Panc1 (cell line): ENCODE data around the gene KRTAP15-1. TPM values are rescaled to one million over a fixed set of nuclear protein-coding genes. Genes with fewer than 3 reads are reported as not detected.

ENCODE experiments used
- ATAC-seq: fragments of 200-7000 bp; cut with Tn5 transposase; 2 replicates; pipeline ENCODE4 v1.9.1; 2020; ENCODE audit warnings: mild to moderate bottlenecking, moderate library complexity
- BruUV-seq: library from RNA; stranded (reverse); fragments of 400-500 nt; replicated peaks from 2 replicates; lab custom pipeline; 2021; lab: Mats Ljungman, UMichigan
- CTCF ChIA-PET: fragments of 300-600 bp; sonication (Branson Sonifier 250); formaldehyde crosslinking; loops from one replicate; lab custom pipeline; 2022; ENCODE audit warnings: antibody characterized with exemption; lab: Charles Lee
- POLR2A ChIA-PET: fragments of 300-600 bp; sonication (Branson Sonifier 250); formaldehyde crosslinking; loops from one replicate; lab custom pipeline; 2022; ENCODE audit warnings: antibody characterized with exemption; lab: Charles Lee
- DNase-seq: peaks from one replicate; pipeline ENCODE4 v3.0.0-alpha.2; 2010; ENCODE audit warnings: low read depth, low spot score
- H3K27ac ChIP-seq: 2 replicates; pipeline ENCODE4 v1.5.1; 2011; ENCODE audit warnings: mild to moderate bottlenecking, low read length, inconsistent platforms
- H3K27me3 ChIP-seq: fragments of 200-500 bp; sonication (Bioruptor generic); 2 replicates; pipeline ENCODE4 v1.6.0; 2014; ENCODE audit warnings: low read length, inconsistent platforms; ENCODE audit not compliant: control insufficient read depth, insufficient read depth
- H3K36me3 ChIP-seq: fragments of 200-500 bp; sonication (Bioruptor generic); 2 replicates; pipeline ENCODE4 v1.5.1; 2014; ENCODE audit warnings: inconsistent platforms, mild to moderate bottlenecking, low read length, moderate library complexity; ENCODE audit not compliant: control insufficient read depth, insufficient read depth
- H3K4me1 ChIP-seq: 2 replicates; pipeline ENCODE4 v1.5.1; 2011; ENCODE audit warnings: inconsistent platforms, mild to moderate bottlenecking, low read length, moderate library complexity; ENCODE audit not compliant: control insufficient read depth, insufficient read depth
- H3K4me3 ChIP-seq, 2 experiments: 2 replicates each; pipeline ENCODE4 v1.5.1; 2011 to 2012; ENCODE audit warnings: low read depth in 2 of 2, low read length in 2 of 2, mild to moderate bottlenecking in 2 of 2, inconsistent platforms in 1 of 2, moderate library complexity in 1 of 2
- H3K9me3 ChIP-seq: fragments of 200-500 bp; sonication (Bioruptor generic); 2 replicates; pipeline ENCODE4 v1.5.1; 2014; ENCODE audit warnings: low read depth, mild to moderate bottlenecking, inconsistent platforms, low read length, moderate library complexity; ENCODE audit not compliant: control insufficient read depth, insufficient read depth
- POLR2AphosphoS5 ChIP-seq: IDR thresholded peaks from 2 replicates; pipeline ENCODE4 v1.6.1; 2012; ENCODE audit warnings: mild to moderate bottlenecking, low read depth, low read length, moderate library complexity
- SIN3A ChIP-seq: IDR thresholded peaks from 2 replicates; pipeline ENCODE4 v1.6.1; 2012; ENCODE audit warnings: low read depth, mild to moderate bottlenecking, low read length, moderate library complexity, borderline replicate concordance; ENCODE audit not compliant: insufficient read depth
- TCF7L2 ChIP-seq: IDR thresholded peaks from 2 replicates; pipeline ENCODE4 v1.6.1; 2011; ENCODE audit warnings: mild to moderate bottlenecking, low read depth, low read length, inconsistent platforms
- in situ Hi-C: cut with HindIII; loops from 2 replicates; pipeline ENCODE4 v1.10.0; 2016; ENCODE audit warnings: low sequenced_read_pairs, low pct_unique_long_range_greater_than_20kb
- intact Hi-C: fragments of 100-400 bp; cut with micrococcal nuclease; formaldehyde crosslinking; loops from one replicate; pipeline ENCODE4 v1.10.0; 2022; ENCODE audit not compliant: unreplicated experiment
- total RNA-seq: library from RNA; stranded (reverse); gene quantifications from one replicate; pipeline ENCODE4 v1.2.1, GENCODE V29; 2021; ENCODE audit not compliant: unreplicated experiment
- TF ChIP-seq, protein P1 (sequence below): fragments of 450-650 bp; IDR thresholded peaks from 2 replicates; pipeline ENCODE4 v1.5.1; 2017; ENCODE audit warnings: mild to moderate bottlenecking
- TF ChIP-seq, protein P2 (sequence below), 2 experiments: IDR thresholded peaks; 2 replicates each; pipeline ENCODE4 v1.6.1; 2011 to 2012; ENCODE audit warnings: low read depth in 2 of 2, control low read depth in 1 of 2, low read length in 1 of 2, mild to moderate bottlenecking in 1 of 2, moderate library complexity in 1 of 2; ENCODE audit not compliant: insufficient read depth in 1 of 2

Gene KRTAP15-1
- total RNA-seq, 1 experiment from 2014 or later, result not detected

DNA sequence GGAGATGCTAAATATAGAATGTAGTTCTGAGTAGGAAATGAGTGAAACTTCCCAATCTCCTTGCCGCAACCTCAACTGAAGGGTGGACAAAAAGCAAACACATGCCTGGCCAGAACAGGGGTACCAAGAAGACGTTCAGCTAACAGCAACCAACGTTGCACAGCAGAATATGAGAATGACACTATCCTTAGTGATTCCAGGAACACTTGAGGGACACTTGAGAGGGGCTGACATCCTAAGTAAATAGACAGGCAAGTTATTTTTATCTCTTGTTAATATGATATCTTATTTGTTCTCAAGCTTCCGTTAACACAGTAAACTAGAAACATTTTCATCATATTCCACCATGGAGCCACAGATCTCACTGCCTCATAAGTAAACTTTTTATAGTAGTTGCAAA is 39.2 kb downstream of the KRTAP15-1 start:
- DNase-seq, result no peak
- Histone ChIP-seq H3K9me3 (no peaks in the 10 kb centered on the region), H3K4me3 (no peak overlapping the region), H3K27ac (no peak overlapping the region), H3K4me1 (no peaks in the 10 kb centered on the region), H3K27me3 (no peaks in the 10 kb centered on the region), H3K36me3 (no peaks in the 10 kb centered on the region)
- no peak for TF ChIP-seq POLR2AphosphoS5
- TF ChIP-seq SIN3A, result no peak
- TF ChIP-seq, protein P1, sequence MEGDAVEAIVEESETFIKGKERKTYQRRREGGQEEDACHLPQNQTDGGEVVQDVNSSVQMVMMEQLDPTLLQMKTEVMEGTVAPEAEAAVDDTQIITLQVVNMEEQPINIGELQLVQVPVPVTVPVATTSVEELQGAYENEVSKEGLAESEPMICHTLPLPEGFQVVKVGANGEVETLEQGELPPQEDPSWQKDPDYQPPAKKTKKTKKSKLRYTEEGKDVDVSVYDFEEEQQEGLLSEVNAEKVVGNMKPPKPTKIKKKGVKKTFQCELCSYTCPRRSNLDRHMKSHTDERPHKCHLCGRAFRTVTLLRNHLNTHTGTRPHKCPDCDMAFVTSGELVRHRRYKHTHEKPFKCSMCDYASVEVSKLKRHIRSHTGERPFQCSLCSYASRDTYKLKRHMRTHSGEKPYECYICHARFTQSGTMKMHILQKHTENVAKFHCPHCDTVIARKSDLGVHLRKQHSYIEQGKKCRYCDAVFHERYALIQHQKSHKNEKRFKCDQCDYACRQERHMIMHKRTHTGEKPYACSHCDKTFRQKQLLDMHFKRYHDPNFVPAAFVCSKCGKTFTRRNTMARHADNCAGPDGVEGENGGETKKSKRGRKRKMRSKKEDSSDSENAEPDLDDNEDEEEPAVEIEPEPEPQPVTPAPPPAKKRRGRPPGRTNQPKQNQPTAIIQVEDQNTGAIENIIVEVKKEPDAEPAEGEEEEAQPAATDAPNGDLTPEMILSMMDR, result no peak
- TF ChIP-seq, protein P2, sequence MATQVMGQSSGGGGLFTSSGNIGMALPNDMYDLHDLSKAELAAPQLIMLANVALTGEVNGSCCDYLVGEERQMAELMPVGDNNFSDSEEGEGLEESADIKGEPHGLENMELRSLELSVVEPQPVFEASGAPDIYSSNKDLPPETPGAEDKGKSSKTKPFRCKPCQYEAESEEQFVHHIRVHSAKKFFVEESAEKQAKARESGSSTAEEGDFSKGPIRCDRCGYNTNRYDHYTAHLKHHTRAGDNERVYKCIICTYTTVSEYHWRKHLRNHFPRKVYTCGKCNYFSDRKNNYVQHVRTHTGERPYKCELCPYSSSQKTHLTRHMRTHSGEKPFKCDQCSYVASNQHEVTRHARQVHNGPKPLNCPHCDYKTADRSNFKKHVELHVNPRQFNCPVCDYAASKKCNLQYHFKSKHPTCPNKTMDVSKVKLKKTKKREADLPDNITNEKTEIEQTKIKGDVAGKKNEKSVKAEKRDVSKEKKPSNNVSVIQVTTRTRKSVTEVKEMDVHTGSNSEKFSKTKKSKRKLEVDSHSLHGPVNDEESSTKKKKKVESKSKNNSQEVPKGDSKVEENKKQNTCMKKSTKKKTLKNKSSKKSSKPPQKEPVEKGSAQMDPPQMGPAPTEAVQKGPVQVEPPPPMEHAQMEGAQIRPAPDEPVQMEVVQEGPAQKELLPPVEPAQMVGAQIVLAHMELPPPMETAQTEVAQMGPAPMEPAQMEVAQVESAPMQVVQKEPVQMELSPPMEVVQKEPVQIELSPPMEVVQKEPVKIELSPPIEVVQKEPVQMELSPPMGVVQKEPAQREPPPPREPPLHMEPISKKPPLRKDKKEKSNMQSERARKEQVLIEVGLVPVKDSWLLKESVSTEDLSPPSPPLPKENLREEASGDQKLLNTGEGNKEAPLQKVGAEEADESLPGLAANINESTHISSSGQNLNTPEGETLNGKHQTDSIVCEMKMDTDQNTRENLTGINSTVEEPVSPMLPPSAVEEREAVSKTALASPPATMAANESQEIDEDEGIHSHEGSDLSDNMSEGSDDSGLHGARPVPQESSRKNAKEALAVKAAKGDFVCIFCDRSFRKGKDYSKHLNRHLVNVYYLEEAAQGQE (IDR thresholded peaks at IDR 0.05; ENCODE audit: insufficient read depth in 1 of 2, low read depth in 2 of 2, low read length in 1 of 2), result no peak
- TF ChIP-seq TCF7L2, result no peak
- intact Hi-C loops (no loop called here), in situ Hi-C loops (no loop called here)
- no peak for ATAC-seq
- CTCF ChIA-PET, result no interaction called here
- POLR2A ChIA-PET, result no interaction called here
- BruUV-seq, result no TSS peak

DNA sequence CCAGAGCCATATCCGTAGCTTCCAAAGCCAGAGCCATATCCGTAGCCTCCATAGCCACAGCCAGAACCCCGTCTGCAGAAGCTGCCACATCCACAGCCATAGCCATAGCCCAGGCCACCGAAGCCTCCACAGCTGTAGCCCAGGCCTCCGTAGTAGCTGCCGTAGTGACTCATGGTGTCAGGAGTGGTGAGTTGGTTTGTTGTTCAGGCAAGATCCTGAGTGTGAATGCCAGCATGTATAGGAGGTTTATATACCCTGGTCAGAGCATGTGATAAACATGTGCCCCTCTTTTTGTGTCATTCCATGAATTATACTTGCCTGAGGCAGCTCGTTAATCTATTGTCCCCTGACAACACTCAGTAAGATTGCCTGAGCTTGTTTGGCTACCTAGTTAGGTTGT is 40.1 kb downstream of the KRTAP15-1 start, which contains the start of gene KRTAP19-1:
TSS of gene KRTAP19-1 (minus strand) at position 223 of the 400 bp plus-strand sequence. CDS start at position 173, 50 bp downstream.
- H3K36me3 ChIP-seq, result no peaks in the 10 kb centered on the region
- no peak for TF ChIP-seq POLR2AphosphoS5
- TF ChIP-seq, protein P2 (IDR thresholded peaks at IDR 0.05; ENCODE audit: insufficient read depth in 1 of 2, low read depth in 2 of 2, low read length in 1 of 2), result no peak
- TF ChIP-seq, protein P1, result no peak
- TF ChIP-seq SIN3A, result no peak
- TF ChIP-seq TCF7L2, result no peak
- ChIA-PET POLR2A (no interaction called here), CTCF (no interaction called here)
- no TSS peak for BruUV-seq
- ATAC-seq (no peak), DNase-seq (no peak)
- no peaks in the 10 kb centered on the region for H3K27me3 ChIP-seq
- no peak within 1 kb of the TSS for H3K4me3 ChIP-seq
- H3K27ac ChIP-seq, result no peak within 1 kb of the TSS
- in situ Hi-C loops, result no loop called here
- no peaks in the 10 kb centered on the region for H3K9me3 ChIP-seq
- intact Hi-C loops, result no loop called here
- no peaks in the 10 kb centered on the region for H3K4me1 ChIP-seq
